Caco-2 (cell line): Measurements from ENCODE around the gene ADD1. TPM values are rescaled to one million over a fixed set of nuclear protein-coding genes. Genes with fewer than 3 reads are reported as not detected.
A peak's percentile ranks its signal among the peaks of the same experiment; 100 is the strongest.

Source experiments
- BruUV-seq: library from RNA; stranded (reverse); fragments of 400-500 nt; replicated peaks from 2 replicates; lab custom pipeline; 2021; lab: Mats Ljungman, UMichigan
- CTCF ChIA-PET: fragments of 300-600 bp; sonication (Branson Sonifier 250); formaldehyde crosslinking; loops from one replicate; lab custom pipeline; 2022; ENCODE audit warnings: antibody characterized with exemption; lab: Charles Lee
- POLR2A ChIA-PET: fragments of 300-600 bp; sonication (Branson Sonifier 250); formaldehyde crosslinking; loops from one replicate; lab custom pipeline; 2022; ENCODE audit warnings: antibody characterized with exemption; lab: Charles Lee
- DNase-seq, 2 experiments: peaks; one replicate each; pipeline versions ENCODE4 v3.0.0 to v3.0.0-alpha.2; 2020 to 2022
- H3K27me3 ChIP-seq: replicated peaks from 2 replicates; pipeline ENCODE4 v1.6.0; 2011; ENCODE audit warnings: low read length; ENCODE audit not compliant: control insufficient read depth, insufficient read depth
- H3K36me3 ChIP-seq: 2 replicates; pipeline ENCODE4 v1.5.1; 2011; ENCODE audit warnings: low read length; ENCODE audit not compliant: control insufficient read depth, insufficient read depth
- H3K4me1 ChIP-seq: fragments of 250-450 bp; sonication (Bioruptor Pico); 2 replicates; pipeline ENCODE4 v1.5.1; 2020; ENCODE audit warnings: mild to moderate bottlenecking
- H3K4me3 ChIP-seq: 2 replicates; pipeline ENCODE4 v1.5.1; 2011; ENCODE audit warnings: low read depth, mild to moderate bottlenecking, control low read depth, low read length
- H3K9me3 ChIP-seq: fragments of 250-450 bp; sonication (Bioruptor Pico); 2 replicates; pipeline ENCODE4 v1.5.1; 2020; ENCODE audit warnings: mild to moderate bottlenecking, moderate library complexity
- H3K27ac Mint-ChIP-seq: one replicate; pipeline ENCODE4 v1.8.0; 2022; ENCODE audit warnings: mixed read lengths; ENCODE audit not compliant: unreplicated experiment
- H3K27me3 Mint-ChIP-seq: one replicate; pipeline ENCODE4 v1.8.0; 2022; ENCODE audit warnings: mixed read lengths; ENCODE audit not compliant: insufficient read depth, unreplicated experiment
- H3K36me3 Mint-ChIP-seq: one replicate; pipeline ENCODE4 v1.8.0; 2022; ENCODE audit warnings: mild to moderate bottlenecking, mixed read lengths; ENCODE audit not compliant: insufficient read depth, unreplicated experiment
- H3K4me1 Mint-ChIP-seq: one replicate; pipeline ENCODE4 v1.8.0; 2022; ENCODE audit warnings: low read depth, mixed read lengths; ENCODE audit not compliant: unreplicated experiment
- H3K4me3 Mint-ChIP-seq: one replicate; pipeline ENCODE4 v1.8.0; 2022; ENCODE audit warnings: mild to moderate bottlenecking, moderate library complexity, mixed read lengths; ENCODE audit not compliant: unreplicated experiment
- H3K9me3 Mint-ChIP-seq: one replicate; pipeline ENCODE4 v1.8.0; 2022; ENCODE audit warnings: mixed read lengths; ENCODE audit not compliant: unreplicated experiment
- CTCF ChIP-seq, 2 experiments: fragments of 200-600 bp in 1 of 2; IDR thresholded peaks; 1 replicate in 1 of 2; 2 replicates in 1 of 2; pipeline versions ENCODE4 v1.5.1 to v1.8.0; 2011 to 2022; ENCODE audit warnings: antibody characterized with exemption in 1 of 2, control low read depth in 1 of 2, inconsistent platforms in 1 of 2, low read depth in 1 of 2, low read length in 1 of 2, mild to moderate bottlenecking in 1 of 2, moderate library complexity in 1 of 2; ENCODE audit not compliant: insufficient read depth in 1 of 2, severe bottlenecking in 1 of 2, unreplicated experiment in 1 of 2
- intact Hi-C: fragments of 100-400 bp; cut with micrococcal nuclease; formaldehyde crosslinking; loops from one replicate; pipeline ENCODE4 v1.10.0; 2022; ENCODE audit not compliant: unreplicated experiment
- total RNA-seq: library from RNA; stranded (reverse); gene quantifications from 2 replicates; pipeline ENCODE4 v1.2.3, GENCODE V29; 2022

ADD1 gene
- total RNA-seq, 1 experiment from 2014 or later: 242 TPM

- Histone ChIP-seq H3K4me3 (no peak overlapping the region), H3K27me3 (no peaks in the 10 kb centered on the region), H3K4me1 (peaks cover 5% of the 10 kb centered on the region), H3K36me3 (no peaks in the 10 kb centered on the region), H3K9me3 (no peaks in the 10 kb centered on the region)
- Mint-ChIP-seq H3K4me1 (peaks cover 6% of the 10 kb centered on the region), H3K27me3 (no peaks in the 10 kb centered on the region), H3K36me3 (peaks cover 25% of the 10 kb centered on the region), H3K27ac (no peak overlapping the region), H3K9me3 (no peaks in the 10 kb centered on the region), H3K4me3 (no peak overlapping the region)
- no peak for DNase-seq
- intact Hi-C loops: no loop called here
- TF ChIP-seq CTCF (IDR thresholded peaks at IDR 0.05; ENCODE audit: insufficient read depth in 1 of 2, low read depth in 1 of 2, low read length in 1 of 2, severe bottlenecking in 1 of 2, unreplicated experiment in 1 of 2): no peak
- CTCF ChIA-PET: no interaction called here
- POLR2A ChIA-PET: no interaction called here
- BruUV-seq: no TSS peak
These were observed 4.6 kb upstream of the ADD1 start for GRCh38 chr4:2839060-2839459.

- H3K27me3 Mint-ChIP-seq: no peaks in the 10 kb centered on the region
- CTCF ChIA-PET: no interaction called here
These were observed 869 bp upstream of the ADD1 start for GRCh38 chr4:2842687-2843262.

GRCh38 chr4:2843941-2844584 lies 419 bp downstream of the ADD1 start:
- intact Hi-C loops: no loop called here
- ChIA-PET CTCF (no interaction called here), POLR2A (interaction anchor here (0.6 kb wide), 1 partner anchor 51 kb away, joined by 4 read pairs; the partner anchor contains the start of gene SH3BP2)
- no TSS peak for BruUV-seq
- H3K4me1 Mint-ChIP-seq: peaks cover 34% of the 10 kb centered on the region
- no peaks in the 10 kb centered on the region for H3K27me3 ChIP-seq
- H3K4me3 Mint-ChIP-seq: peak overlapping the region; percentile 90
- no peaks in the 10 kb centered on the region for H3K9me3 Mint-ChIP-seq
- H3K27ac Mint-ChIP-seq: peak overlapping the region; percentile 92
- peaks cover 27% of the 10 kb centered on the region for H3K4me1 ChIP-seq
- peak overlapping the region; percentile 90 for H3K4me3 ChIP-seq
- H3K36me3 Mint-ChIP-seq: peaks cover 26% of the 10 kb centered on the region
- DNase-seq: peak; percentile 68 to 72
- no peaks in the 10 kb centered on the region for H3K9me3 ChIP-seq
- H3K36me3 ChIP-seq: no peaks in the 10 kb centered on the region
- no peak for TF ChIP-seq CTCF (IDR thresholded peaks at IDR 0.05; ENCODE audit: insufficient read depth in 1 of 2, low read depth in 1 of 2, low read length in 1 of 2, severe bottlenecking in 1 of 2, unreplicated experiment in 1 of 2)
- H3K27me3 Mint-ChIP-seq: no peaks in the 10 kb centered on the region

More at GRCh38 chr4:2842687-2843262, 869 bp upstream of the ADD1 start:
- Histone ChIP-seq H3K9me3 (no peaks in the 10 kb centered on the region), H3K4me1 (peaks cover 15% of the 10 kb centered on the region), H3K4me3 (peak overlapping the region; percentile 90), H3K27me3 (no peaks in the 10 kb centered on the region), H3K36me3 (no peaks in the 10 kb centered on the region)
- no peak for DNase-seq
- no peaks in the 10 kb centered on the region for H3K9me3 Mint-ChIP-seq
- POLR2A ChIA-PET: interaction anchor here (0.6 to 1.1 kb wide), 2 partner anchors 25 to 49 kb away, joined by 3 read pairs; no protein-coding TSS in a partner anchor
- intact Hi-C loops: no loop called here
- TSS peak; percentile 66 for BruUV-seq
- TF ChIP-seq CTCF (IDR thresholded peaks at IDR 0.05; ENCODE audit: insufficient read depth in 1 of 2, low read depth in 1 of 2, low read length in 1 of 2, severe bottlenecking in 1 of 2, unreplicated experiment in 1 of 2): no peak
- H3K4me1 Mint-ChIP-seq: peaks cover 25% of the 10 kb centered on the region
- H3K36me3 Mint-ChIP-seq: peaks cover 26% of the 10 kb centered on the region
- H3K27ac Mint-ChIP-seq: peak overlapping the region; percentile 6
- peak overlapping the region; percentile 90 for H3K4me3 Mint-ChIP-seq
